Adrenal gland (tissue), 12 donors: ENCODE results near the gene NHEJ1. TPM values are rescaled to one million over a fixed set of nuclear protein-coding genes. Genes with fewer than 3 reads are reported as not detected.

ENCODE experiments used
- DNase-seq, 7 donors: peaks; one replicate each; pipeline ENCODE4 v3.0.0-alpha.2; 2019 to 2020
- H3K27ac ChIP-seq, 5 donors: fragments of 200-600 bp; sonication (generic) in 4 of 5; 1 replicate in 3 of 5; 2 replicates in 2 of 5; pipeline versions ENCODE4 v1.5.1 to v1.8.0; 2016 to 2020; ENCODE audit warnings: mild to moderate bottlenecking in 1 of 5
- H3K27me3 ChIP-seq: fragments of 200-600 bp; 2 replicates; pipeline ENCODE4 v1.8.0; 2021
- H3K36me3 ChIP-seq, 2 donors: fragments of 200-600 bp; replicated peaks in 1 of 2; 1 replicate in 1 of 2; 2 replicates in 1 of 2; pipeline versions ENCODE4 v1.5.1 to v1.8.0; 2018 to 2022
- H3K4me1 ChIP-seq, 2 donors: fragments of 200-600 bp; replicated peaks in 1 of 2; 1 replicate in 1 of 2; 2 replicates in 1 of 2; pipeline versions ENCODE4 v1.5.1 to v1.8.0; 2018 to 2021
- H3K4me3 ChIP-seq, 4 donors: fragments of 200-600 bp; sonication (generic) in 3 of 4; one replicate each; pipeline ENCODE4 v1.5.1; 2016 to 2018
- H3K9me3 ChIP-seq, 3 donors: fragments of 200-600 bp; sonication (generic) in 1 of 3; replicated peaks in 1 of 3; 1 replicate in 2 of 3; 2 replicates in 1 of 3; pipeline versions ENCODE4 v1.5.1 to v1.8.0; 2016 to 2021
- POLR2A ChIP-seq, 2 donors: fragments of 450-650 bp; IDR thresholded peaks; one replicate each; pipeline ENCODE4 v1.6.1; 2017; ENCODE audit warnings: antibody characterized with exemption in 2 of 2, mild to moderate bottlenecking in 2 of 2, moderate library complexity in 1 of 2
- WGBS, 4 donors: extraction: QIAGEN DNeasy Blood & Tissue Kit in 2 of 4; methylation state at CpG; one replicate each; pipeline versions ENCODE4 v1.1.5 to v1.1.7; 2013 to 2017; 5-methylcytosine and 5-hydroxymethylcytosine counted together
- intact Hi-C, 2 donors: fragments of 100-400 bp; cut with DNase I; formaldehyde crosslinking; loops; one replicate each; pipeline versions ENCODE4 v1.14.1 to v1.15.0; 2022 to 2023
- polyA plus RNA-seq, 3 donors: library from polyadenylated mRNA; stranded (reverse); fragments of 200-250 nt in 2 of 3; fragments of 350-450 nt in 1 of 3; fragmentation: Illumina TruSeq in 1 of 3; extraction: RNeasy Lipid Tissue Mini Kit (QIAGEN cat#74804) in 1 of 3; gene quantifications; one replicate each; pipeline ENCODE4 v1.2.3, GENCODE V29; 2013 to 2014
- total RNA-seq, 9 donors: library from RNA; depleted of rRNA in 4 of 9; stranded (reverse); fragments of >200 nt in 4 of 9; fragments of 120-200 nt in 1 of 9; fragmentation: NEBNext Ultra II Directional in 1 of 9; extraction: Animal tissue kit (Norgen Biotek cat#: 25700) in 1 of 9; gene quantifications; one replicate each; pipeline versions ENCODE4 v1.1.0 to v1.2.4, GENCODE V29; 2013 to 2023
- TF ChIP-seq, protein P1 (sequence below), 6 experiments: fragments of 450-650 bp in 4 of 6; fragments of 200-600 bp in 2 of 6; sonication (generic) in 1 of 6; IDR thresholded peaks; 1 replicate in 5 of 6; 2 replicates in 1 of 6; pipeline versions ENCODE4 v1.5.1 to v1.8.0; 2016 to 2021; ENCODE audit warnings: antibody characterized with exemption in 6 of 6, mild to moderate bottlenecking in 2 of 6, moderate library complexity in 1 of 6
- donor health status: healthy with polysubstance abuse.
- donor health status: Bipolar disorder and iron deficiency.
- donor health status: DM: yes; HTN: yes; CAD: no.
- donor health status: DM: no; HTN: no; CAD: no.
- donor health status: DM: no; HTN: no; CAD: no.
- donor health status: DM: yes; HTN: yes; CAD: no.

The NHEJ1 gene
- total and polyA plus RNA-seq, 12 donors: 5.7 to 26.0 (median 17.1) TPM

DNA sequence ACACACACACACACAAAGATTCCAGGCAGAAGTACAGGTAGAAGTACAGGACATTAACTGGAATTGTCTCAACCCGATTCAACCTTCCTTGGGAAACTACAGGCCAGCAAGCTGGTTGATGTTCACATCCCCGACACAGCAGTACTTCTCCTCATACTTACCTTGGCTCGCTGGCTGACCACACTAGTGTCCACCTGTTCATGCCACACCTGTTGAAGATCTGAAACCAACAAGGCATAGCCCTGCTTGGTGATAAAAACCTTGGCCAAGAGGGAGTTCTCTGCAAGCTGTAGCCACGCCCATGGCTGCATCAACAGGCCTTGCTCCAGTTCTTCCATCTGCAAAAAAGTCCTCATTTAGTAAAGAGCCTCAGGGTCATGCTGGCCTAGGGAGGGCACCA lies 2.6 kb downstream of the NHEJ1 start:
- Histone ChIP-seq H3K27ac (no peak overlapping the region), H3K4me1 (peaks cover 7 to 9% of the 10 kb centered on the region in 2 donors), H3K9me3 (no peaks in the 10 kb centered on the region), H3K27me3 (no peaks in the 10 kb centered on the region), H3K4me3 (no peak overlapping the region), H3K36me3 (peaks cover 0 to 17% of the 10 kb centered on the region in 2 donors)
- DNase-seq: peak in 2 of 7 donors; percentile 37 to 49
- no peak for TF ChIP-seq POLR2A (IDR thresholded peaks at IDR 0.05)
- TF ChIP-seq, protein P1, sequence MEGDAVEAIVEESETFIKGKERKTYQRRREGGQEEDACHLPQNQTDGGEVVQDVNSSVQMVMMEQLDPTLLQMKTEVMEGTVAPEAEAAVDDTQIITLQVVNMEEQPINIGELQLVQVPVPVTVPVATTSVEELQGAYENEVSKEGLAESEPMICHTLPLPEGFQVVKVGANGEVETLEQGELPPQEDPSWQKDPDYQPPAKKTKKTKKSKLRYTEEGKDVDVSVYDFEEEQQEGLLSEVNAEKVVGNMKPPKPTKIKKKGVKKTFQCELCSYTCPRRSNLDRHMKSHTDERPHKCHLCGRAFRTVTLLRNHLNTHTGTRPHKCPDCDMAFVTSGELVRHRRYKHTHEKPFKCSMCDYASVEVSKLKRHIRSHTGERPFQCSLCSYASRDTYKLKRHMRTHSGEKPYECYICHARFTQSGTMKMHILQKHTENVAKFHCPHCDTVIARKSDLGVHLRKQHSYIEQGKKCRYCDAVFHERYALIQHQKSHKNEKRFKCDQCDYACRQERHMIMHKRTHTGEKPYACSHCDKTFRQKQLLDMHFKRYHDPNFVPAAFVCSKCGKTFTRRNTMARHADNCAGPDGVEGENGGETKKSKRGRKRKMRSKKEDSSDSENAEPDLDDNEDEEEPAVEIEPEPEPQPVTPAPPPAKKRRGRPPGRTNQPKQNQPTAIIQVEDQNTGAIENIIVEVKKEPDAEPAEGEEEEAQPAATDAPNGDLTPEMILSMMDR (IDR thresholded peaks at IDR 0.05): no peak
- WGBS, 4 donors: 87 to 95% (median 91%) methylated on average over 3 to 4 of the region's 4 CpGs
- intact Hi-C loops: loop anchor here (5.0 to 10.0 kb wide), 3 partner anchors 81 to 163 kb away; partner anchors contain the start of gene CRYBA2 (in 1 of the 2)

DNA sequence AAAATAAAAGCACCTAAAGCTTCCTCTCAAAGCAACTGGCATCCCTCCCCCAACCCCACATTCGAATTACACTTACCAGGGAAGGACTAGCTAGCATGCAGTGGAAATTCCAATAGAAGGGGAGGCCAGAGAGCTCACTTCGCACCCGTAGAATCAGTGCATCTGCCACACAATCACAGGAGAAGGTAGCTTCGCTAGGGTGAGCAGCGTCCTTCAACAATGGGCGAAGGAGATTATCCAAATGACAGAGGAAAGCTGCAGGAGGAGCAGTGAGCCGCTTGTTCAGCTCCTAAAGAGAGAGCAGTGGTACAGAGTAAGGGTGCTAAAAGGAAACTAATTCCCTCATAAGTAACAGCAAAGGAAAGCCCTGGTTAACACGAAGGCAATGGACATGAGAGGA lies 3.2 kb downstream of the NHEJ1 start:
- peaks cover 0 to 17% of the 10 kb centered on the region in 2 donors for H3K36me3 ChIP-seq
- H3K27me3 ChIP-seq: no peaks in the 10 kb centered on the region
- no peak overlapping the region for H3K4me3 ChIP-seq
- 88 to 93% (median 91%) methylated on average over 8 of the region's 8 CpGs for WGBS, 4 donors
- peaks cover 7 to 9% of the 10 kb centered on the region in 2 donors for H3K4me1 ChIP-seq
- DNase-seq: peak in 1 of 7 donors; percentile 40
- H3K9me3 ChIP-seq: no peaks in the 10 kb centered on the region
- no peak overlapping the region for H3K27ac ChIP-seq
- intact Hi-C loops: loop anchor here (2.0 to 10.0 kb wide), 5 partner anchors 80 to 163 kb away; partner anchors contain the start of gene CRYBA2 (in 1 of the 2)
- no peak for TF ChIP-seq POLR2A (IDR thresholded peaks at IDR 0.05)
- TF ChIP-seq, protein P1 (IDR thresholded peaks at IDR 0.05): no peak

DNA sequence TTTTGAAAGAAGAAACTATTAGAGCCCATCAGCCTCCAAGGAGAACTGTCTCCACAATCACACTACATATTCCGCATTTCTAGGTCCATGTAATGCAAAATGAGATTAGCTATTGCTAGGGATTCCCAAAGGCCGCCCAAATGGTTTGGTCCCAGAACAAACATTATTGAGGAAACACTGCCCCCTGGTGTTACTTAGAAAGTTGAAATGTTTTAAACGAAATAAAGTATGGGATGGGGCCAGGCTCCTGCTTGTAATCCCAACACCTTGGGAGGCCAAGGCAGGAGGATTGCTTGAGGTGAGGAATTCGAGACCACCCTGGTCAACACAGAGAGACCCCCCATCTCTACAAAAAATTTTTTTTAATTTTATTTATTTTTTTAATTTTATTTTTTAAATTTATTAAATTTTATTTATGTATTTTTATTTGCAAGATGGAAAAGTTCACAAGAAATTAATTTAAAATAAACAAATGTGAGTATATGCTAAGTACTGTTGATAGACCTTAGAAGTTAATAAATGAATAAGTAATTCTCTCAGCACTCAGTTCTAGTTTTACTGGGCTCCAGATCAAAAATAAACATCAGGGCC lies 5.5 kb downstream of the NHEJ1 start:
- Histone ChIP-seq H3K4me1 (peaks cover 5% of the 10 kb centered on the region in 2 donors), H3K27ac (no peak overlapping the region), H3K4me3 (no peak overlapping the region), H3K36me3 (peaks cover 0 to 17% of the 10 kb centered on the region in 2 donors), H3K9me3 (no peaks in the 10 kb centered on the region), H3K27me3 (no peaks in the 10 kb centered on the region)
- 4 to 6% (median 5%) methylated on average over 4 of the region's 4 CpGs for whole genome bisulfite sequencing, 4 donors
- DNase-seq: peak in 5 of 7 donors; percentile 35 to 71 (median 56)
- intact Hi-C loops: loop anchor here (5.0 to 10.0 kb wide), 3 partner anchors 78 to 160 kb away; partner anchors contain the start of gene CRYBA2 (in 1 of the 2)
- TF ChIP-seq, protein P1 (IDR thresholded peaks at IDR 0.05): peak; percentile 36 to 85 (median 75)
- no peak for TF ChIP-seq POLR2A (IDR thresholded peaks at IDR 0.05)

DNA sequence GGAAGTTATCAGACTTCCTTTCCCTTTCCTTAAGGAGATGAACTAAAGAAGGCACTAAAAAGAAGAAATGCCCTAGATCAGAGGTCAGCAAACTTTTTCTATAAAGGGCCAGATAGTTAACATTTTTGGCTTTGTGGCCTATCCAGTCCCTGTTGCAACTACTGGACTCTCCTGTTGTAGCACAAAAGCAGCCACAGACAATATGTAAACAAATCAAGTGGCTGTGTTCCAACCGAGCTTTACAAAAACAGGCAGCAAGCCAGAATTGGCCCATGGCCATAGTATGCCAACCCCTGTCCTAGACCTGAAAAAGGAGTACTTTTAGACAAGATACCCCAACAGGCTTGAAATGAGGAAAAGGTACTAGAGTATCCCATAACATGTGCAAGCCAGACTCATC lies 10.9 kb downstream of the NHEJ1 start:
- Histone ChIP-seq H3K4me1 (peaks cover 11 to 12% of the 10 kb centered on the region in 2 donors), H3K36me3 (peaks cover 0 to 21% of the 10 kb centered on the region in 2 donors), H3K27ac (peak overlapping the region in 2 of 5 donors; percentile 36 to 48), H3K9me3 (no peaks in the 10 kb centered on the region), H3K27me3 (no peaks in the 10 kb centered on the region), H3K4me3 (no peak overlapping the region)
- DNase-seq: peak in 2 of 7 donors; percentile 56 to 64
- 12 to 25% (median 18%) methylated on average over 1 of the region's 1 CpG for WGBS, 4 donors
- intact Hi-C loops: loop anchor here in 1 of 2 donors (10.0 kb wide), 1 partner anchor 155 kb away; the partner anchor contains the start of gene CRYBA2
- TF ChIP-seq, protein P1 (IDR thresholded peaks at IDR 0.05): no peak
- no peak for TF ChIP-seq POLR2A (IDR thresholded peaks at IDR 0.05)
